OCI-LY3 (cell line): ENCODE data around the gene TRIP10.

ENCODE experiments used
- H2AFZ ChIP-seq: fragments of 200-600, 300-600 bp; shearing (Covaris generic); 2 replicates; pipeline ENCODE4 v1.6.0; 2014; ENCODE audit warnings: antibody characterized with exemption, low read depth, low read length
- H3K27ac ChIP-seq: fragments of 200-600, 300-600 bp; sonication (generic); 2 replicates; pipeline ENCODE4 v1.5.1; 2014; ENCODE audit warnings: mild to moderate bottlenecking, low read length, moderate library complexity, mixed read lengths
- H3K27me3 ChIP-seq: fragments of 200-600, 300-600 bp; sonication (generic); 2 replicates; pipeline ENCODE4 v1.6.1; 2014; ENCODE audit warnings: low read depth, low read length, mixed read lengths
- H3K36me3 ChIP-seq: fragments of 200-600, 300-600 bp; sonication (generic); replicated peaks from 2 replicates; pipeline ENCODE3; 2014; ENCODE audit warnings: low read depth, low read length, mixed read lengths
- H3K4me1 ChIP-seq: fragments of 300-600, 200-600 bp; sonication (generic); 2 replicates; pipeline ENCODE4 v1.6.1; 2014; ENCODE audit warnings: low read length, mixed read lengths
- H3K4me2 ChIP-seq: fragments of 200-600, 300-600 bp; sonication (generic); 2 replicates; pipeline ENCODE4 v1.6.1; 2014; ENCODE audit warnings: low read length, mixed read lengths
- H3K4me3 ChIP-seq: fragments of 300-600, 200-600 bp; sonication (generic); 2 replicates; pipeline ENCODE4 v1.5.1; 2014; ENCODE audit warnings: antibody characterized with exemption, mild to moderate bottlenecking, low read length, moderate library complexity
- H3K79me2 ChIP-seq: fragments of 300-600, 200-600 bp; shearing (Covaris generic); 2 replicates; pipeline ENCODE4 v1.6.1; 2014; ENCODE audit warnings: mild to moderate bottlenecking, low read length, mixed read lengths
- H3K9ac ChIP-seq: fragments of 300-600, 200-600 bp; shearing (Covaris generic); 2 replicates; pipeline ENCODE4 v1.6.0; 2014; ENCODE audit warnings: mild to moderate bottlenecking, low read length, moderate library complexity
- H3K9me3 ChIP-seq: fragments of 200-600, 300-600 bp; shearing (Covaris generic); 2 replicates; pipeline ENCODE4 v1.6.1; 2014; ENCODE audit warnings: low read length, mixed read lengths; ENCODE audit not compliant: insufficient read depth
- H4K20me1 ChIP-seq: fragments of 200-600, 300-600 bp; sonication (generic); 2 replicates; pipeline ENCODE4 v1.6.1; 2016; ENCODE audit warnings: low read length, mixed read lengths; ENCODE audit not compliant: insufficient read depth
- EZH2phosphoT487 ChIP-seq: fragments of 200-600 bp; shearing (Covaris generic); IDR thresholded peaks from 2 replicates; pipeline ENCODE4 v1.6.1; 2018; ENCODE audit warnings: antibody characterized with exemption, mixed run types, low read depth
- TF ChIP-seq, protein P1 (sequence below): fragments of 200-600, 300-600 bp; sonication (generic); IDR thresholded peaks from 2 replicates; pipeline ENCODE4 v1.5.1; 2014; ENCODE audit warnings: antibody characterized with exemption, low read length, low read depth

The TRIP10 gene

DNA sequence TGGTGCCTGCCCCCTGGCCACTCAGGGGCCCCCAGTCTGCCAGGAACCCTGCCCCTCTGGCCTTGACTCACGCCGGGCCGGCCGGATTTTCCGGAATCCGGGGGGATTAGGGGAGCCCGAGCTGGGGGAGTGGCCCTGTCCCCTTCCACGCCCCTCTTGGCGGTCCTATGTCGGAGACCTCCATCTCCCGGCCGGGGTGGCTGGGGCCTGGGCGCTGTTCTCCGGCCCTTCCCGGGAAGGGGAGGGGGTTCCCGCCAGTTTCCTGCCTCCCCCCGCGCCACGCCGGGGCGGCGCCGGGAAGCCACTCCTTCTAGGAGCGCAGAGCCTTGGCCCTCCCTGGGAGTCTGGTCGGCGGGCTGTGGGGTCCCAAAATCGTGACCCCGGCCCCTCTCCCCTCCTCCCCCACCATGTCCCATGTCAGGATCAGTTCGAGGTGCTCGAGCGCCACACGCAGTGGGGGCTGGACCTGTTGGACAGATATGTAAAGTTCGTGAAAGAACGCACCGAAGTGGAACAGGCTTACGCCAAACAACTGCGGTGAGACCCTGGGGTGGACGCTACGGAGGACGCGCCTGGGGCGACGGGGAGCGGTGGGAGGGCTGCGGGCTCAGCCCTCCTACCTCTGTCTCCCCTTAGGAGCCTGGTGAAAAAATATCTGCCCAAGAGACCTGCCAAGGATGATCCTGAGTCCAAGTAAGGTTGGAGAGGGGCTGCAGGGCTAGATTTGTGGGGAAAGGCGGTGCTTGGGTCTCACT is 1.3 kb downstream of the TRIP10 start:
- no peak for TF ChIP-seq EZH2phosphoT487
- TF ChIP-seq, protein P1, sequence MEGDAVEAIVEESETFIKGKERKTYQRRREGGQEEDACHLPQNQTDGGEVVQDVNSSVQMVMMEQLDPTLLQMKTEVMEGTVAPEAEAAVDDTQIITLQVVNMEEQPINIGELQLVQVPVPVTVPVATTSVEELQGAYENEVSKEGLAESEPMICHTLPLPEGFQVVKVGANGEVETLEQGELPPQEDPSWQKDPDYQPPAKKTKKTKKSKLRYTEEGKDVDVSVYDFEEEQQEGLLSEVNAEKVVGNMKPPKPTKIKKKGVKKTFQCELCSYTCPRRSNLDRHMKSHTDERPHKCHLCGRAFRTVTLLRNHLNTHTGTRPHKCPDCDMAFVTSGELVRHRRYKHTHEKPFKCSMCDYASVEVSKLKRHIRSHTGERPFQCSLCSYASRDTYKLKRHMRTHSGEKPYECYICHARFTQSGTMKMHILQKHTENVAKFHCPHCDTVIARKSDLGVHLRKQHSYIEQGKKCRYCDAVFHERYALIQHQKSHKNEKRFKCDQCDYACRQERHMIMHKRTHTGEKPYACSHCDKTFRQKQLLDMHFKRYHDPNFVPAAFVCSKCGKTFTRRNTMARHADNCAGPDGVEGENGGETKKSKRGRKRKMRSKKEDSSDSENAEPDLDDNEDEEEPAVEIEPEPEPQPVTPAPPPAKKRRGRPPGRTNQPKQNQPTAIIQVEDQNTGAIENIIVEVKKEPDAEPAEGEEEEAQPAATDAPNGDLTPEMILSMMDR: no peak
- H3K36me3 ChIP-seq: peaks cover 47% of the 10 kb centered on the region
- H3K4me1 ChIP-seq: peaks cover 29% of the 10 kb centered on the region
- peak overlapping the region; percentile 94 for H3K4me3 ChIP-seq
- peaks cover 60% of the 10 kb centered on the region for H3K79me2 ChIP-seq
- H2AFZ ChIP-seq: no peak overlapping the region
- H3K9me3 ChIP-seq: no peaks in the 10 kb centered on the region
- H4K20me1 ChIP-seq: peaks cover 41% of the 10 kb centered on the region
- peak overlapping the region; percentile 91 for H3K27ac ChIP-seq
- H3K27me3 ChIP-seq: no peaks in the 10 kb centered on the region
- peak overlapping the region; percentile 95 for H3K9ac ChIP-seq
- H3K4me2 ChIP-seq: peak overlapping the region; percentile 89

DNA sequence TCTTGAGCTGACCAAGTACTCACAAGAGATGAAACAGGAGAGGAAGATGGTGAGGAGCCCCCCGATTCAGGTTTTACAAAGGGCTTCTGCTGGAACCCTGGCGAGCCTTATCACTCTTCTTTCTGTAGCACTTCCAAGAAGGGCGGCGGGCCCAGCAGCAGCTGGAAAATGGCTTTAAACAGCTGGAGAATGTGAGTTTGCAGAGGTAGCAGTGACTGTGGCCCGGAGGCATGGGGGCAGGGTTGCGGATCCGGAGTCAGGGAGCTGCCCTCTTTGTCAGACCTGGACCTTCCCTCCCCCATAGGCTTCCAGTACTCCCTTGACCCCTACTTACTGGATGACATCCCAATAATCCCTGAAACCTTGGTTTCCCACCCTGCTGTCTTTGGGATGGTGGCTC is 3.6 kb downstream of the TRIP10 start:
- H3K9ac ChIP-seq: no peak overlapping the region
- H3K4me2 ChIP-seq: no peak overlapping the region
- no peak overlapping the region for H3K27ac ChIP-seq
- H3K4me3 ChIP-seq: no peak overlapping the region
- H3K9me3 ChIP-seq: no peaks in the 10 kb centered on the region
- H3K79me2 ChIP-seq: peaks cover 48% of the 10 kb centered on the region
- TF ChIP-seq, protein P1: no peak
- no peak for TF ChIP-seq EZH2phosphoT487
- H2AFZ ChIP-seq: no peak overlapping the region
- peaks cover 41% of the 10 kb centered on the region for H4K20me1 ChIP-seq
- peaks cover 62% of the 10 kb centered on the region for H3K36me3 ChIP-seq
- peaks cover 23% of the 10 kb centered on the region for H3K4me1 ChIP-seq
- H3K27me3 ChIP-seq: no peaks in the 10 kb centered on the region

DNA sequence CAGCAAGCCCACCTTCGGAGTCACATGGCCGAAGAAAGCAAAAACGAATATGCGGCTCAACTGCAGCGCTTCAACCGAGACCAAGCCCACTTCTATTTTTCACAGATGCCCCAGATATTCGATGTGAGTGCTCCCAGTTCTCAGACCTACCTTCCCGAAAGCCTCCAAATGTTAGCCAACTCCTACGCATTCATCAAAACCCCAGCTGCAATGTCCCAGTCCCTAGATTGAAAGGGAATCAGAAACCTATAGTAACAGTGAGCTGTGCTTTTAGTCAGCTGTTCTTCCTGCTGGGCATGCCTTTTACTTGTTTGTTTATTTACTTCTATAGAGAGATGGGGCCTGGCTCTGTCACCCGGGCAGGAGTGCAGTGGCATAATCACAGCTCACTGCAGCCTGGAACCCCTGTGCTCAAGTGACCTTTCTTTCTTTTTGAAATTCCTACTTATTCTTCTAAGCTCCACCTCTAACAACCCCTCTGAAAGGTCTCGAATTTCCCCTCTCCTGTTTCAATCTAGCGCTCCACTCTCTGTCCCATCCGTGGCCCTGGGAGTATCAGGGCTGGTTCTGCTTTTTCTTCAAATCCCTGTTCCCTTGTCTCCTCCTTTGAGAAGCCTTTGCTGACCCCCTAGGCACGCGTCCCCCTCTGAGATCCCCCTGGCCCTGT is 4.4 kb downstream of the TRIP10 start:
- Histone ChIP-seq H3K27me3 (no peaks in the 10 kb centered on the region), H3K9me3 (no peaks in the 10 kb centered on the region), H2AFZ (no peak overlapping the region), H3K36me3 (peaks cover 65% of the 10 kb centered on the region), H3K4me2 (no peak overlapping the region), H3K4me1 (peaks cover 15% of the 10 kb centered on the region), H4K20me1 (peaks cover 41% of the 10 kb centered on the region), H3K27ac (no peak overlapping the region), H3K79me2 (peaks cover 48% of the 10 kb centered on the region), H3K4me3 (no peak overlapping the region), H3K9ac (no peak overlapping the region)
- no peak for TF ChIP-seq EZH2phosphoT487

DNA sequence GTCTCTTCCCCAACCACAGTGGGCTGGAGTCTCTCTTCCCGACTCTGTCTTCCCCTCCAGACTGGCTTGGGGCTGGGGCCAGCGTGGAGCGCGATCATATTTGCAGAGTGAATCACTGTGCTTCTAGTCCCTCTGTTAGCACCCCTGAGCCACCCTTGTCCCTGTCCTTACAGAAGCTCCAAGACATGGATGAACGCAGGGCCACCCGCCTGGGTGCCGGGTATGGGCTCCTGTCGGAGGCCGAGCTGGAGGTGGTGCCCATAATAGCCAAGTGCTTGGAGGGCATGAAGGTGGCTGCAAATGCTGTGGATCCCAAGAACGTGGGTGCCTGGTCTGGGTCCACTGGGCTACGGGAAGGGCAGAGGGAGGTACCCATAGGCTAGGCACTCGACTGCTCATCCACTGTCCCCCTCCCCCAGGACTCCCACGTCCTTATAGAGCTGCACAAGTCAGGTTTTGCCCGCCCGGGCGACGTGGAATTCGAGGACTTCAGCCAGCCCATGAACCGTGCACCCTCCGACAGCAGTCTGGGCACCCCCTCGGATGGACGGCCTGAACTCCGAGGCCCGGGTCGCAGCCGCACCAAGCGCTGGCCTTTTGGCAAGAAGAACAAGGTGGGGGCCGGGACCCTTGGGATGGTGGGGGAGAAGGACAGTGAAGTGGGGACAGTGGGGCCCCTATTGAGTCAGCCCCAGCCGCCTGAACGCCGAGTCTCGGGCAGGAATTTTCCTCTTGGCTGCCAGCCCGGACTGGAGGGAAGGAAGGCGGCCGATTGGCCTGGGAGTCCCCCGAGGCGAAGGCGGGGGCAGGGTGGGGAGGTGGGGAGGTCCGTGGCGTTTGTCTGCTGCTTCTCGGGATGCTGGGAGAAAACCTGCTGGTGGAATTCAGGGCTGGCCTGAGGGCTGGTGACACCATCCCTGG is 5.2 kb downstream of the TRIP10 start:
- no peak overlapping the region for H3K27ac ChIP-seq
- peaks cover 47% of the 10 kb centered on the region for H3K79me2 ChIP-seq
- peaks cover 71% of the 10 kb centered on the region for H3K36me3 ChIP-seq
- TF ChIP-seq, protein P1: no peak
- TF ChIP-seq EZH2phosphoT487: no peak
- H2AFZ ChIP-seq: no peak overlapping the region
- no peak overlapping the region for H3K4me3 ChIP-seq
- no peak overlapping the region for H3K9ac ChIP-seq
- peaks cover 41% of the 10 kb centered on the region for H4K20me1 ChIP-seq
- no peaks in the 10 kb centered on the region for H3K9me3 ChIP-seq
- H3K4me1 ChIP-seq: peaks cover 11% of the 10 kb centered on the region
- H3K4me2 ChIP-seq: no peak overlapping the region
- no peaks in the 10 kb centered on the region for H3K27me3 ChIP-seq
